ENCODE measurements around the gene RBSN.

Gene RBSN

GRCh38 chr3:15094187-15094875, 4.6 kb downstream of the RBSN start:
- no peak overlapping the region for H3K27ac ChIP-seq (ENCODE audit: low read depth, low read length)

DNA sequence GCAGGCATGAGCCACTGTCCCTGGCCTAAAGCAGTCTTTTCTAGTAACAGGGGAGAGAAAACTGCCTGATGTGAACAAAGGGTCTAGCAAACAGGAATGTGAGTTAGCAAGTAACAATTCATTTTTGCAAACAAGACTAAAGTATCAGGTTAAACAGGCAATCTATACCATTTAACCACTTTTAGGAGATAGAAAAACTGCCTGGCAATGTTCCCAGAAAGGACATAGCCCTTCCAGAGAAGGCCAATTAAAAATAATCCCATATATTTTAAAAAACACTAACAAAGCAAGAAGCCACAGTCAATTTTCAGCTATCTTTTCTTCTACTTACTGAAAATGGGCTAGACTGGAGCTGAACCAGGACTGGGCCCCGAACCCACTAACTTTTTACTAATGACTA, 6.3 kb downstream of the RBSN start:
- no peak overlapping the region for H3K4me3 ChIP-seq (ENCODE audit: low read length)
- H3K27ac ChIP-seq (ENCODE audit: low read depth, low read length), result no peak overlapping the region
- H3K4me1 ChIP-seq (ENCODE audit: control insufficient read depth, insufficient read depth, low read length), result no peaks in the 10 kb centered on the region
- peaks cover 12% of the 10 kb centered on the region for H3K36me3 ChIP-seq (ENCODE audit: control insufficient read depth, insufficient read depth, low read length)
- H3K9ac ChIP-seq (ENCODE audit: low read length), result no peak overlapping the region
- H3K27me3 ChIP-seq (ENCODE audit: control insufficient read depth, insufficient read depth, low read length), result no peaks in the 10 kb centered on the region

More at GRCh38 chr3:15094187-15094875, 4.6 kb downstream of the RBSN start:
- H3K27me3 ChIP-seq (ENCODE audit: control insufficient read depth, insufficient read depth, low read length), result no peaks in the 10 kb centered on the region
- peaks cover 4% of the 10 kb centered on the region for H3K4me1 ChIP-seq (ENCODE audit: control insufficient read depth, insufficient read depth, low read length)
- H3K9ac ChIP-seq (ENCODE audit: low read length), result no peak overlapping the region
- H3K36me3 ChIP-seq (ENCODE audit: control insufficient read depth, insufficient read depth, low read length), result peaks cover 10% of the 10 kb centered on the region
- H3K4me3 ChIP-seq (ENCODE audit: low read length), result no peak overlapping the region

DNA sequence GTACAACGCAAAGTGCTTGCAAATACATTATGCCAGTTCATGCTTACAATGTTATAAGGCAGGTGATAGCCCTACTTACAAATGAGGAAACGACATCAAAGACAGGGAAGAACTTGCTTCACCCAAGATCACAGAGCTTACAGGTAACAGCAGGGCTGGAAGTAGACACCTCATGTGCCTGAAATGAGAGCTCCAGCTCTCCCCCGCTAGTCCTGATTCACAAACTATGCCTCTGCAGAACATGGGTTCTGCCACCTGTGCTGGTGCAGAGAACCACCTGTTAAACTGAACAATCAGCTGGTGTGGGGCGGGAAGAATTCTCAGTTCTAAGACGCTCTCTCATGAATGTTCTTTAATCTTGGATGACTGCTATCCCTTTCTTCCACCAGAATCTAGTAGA, 7.4 kb downstream of the RBSN start:
- H3K36me3 ChIP-seq (ENCODE audit: control insufficient read depth, insufficient read depth, low read length), result peaks cover 15% of the 10 kb centered on the region

DNA sequence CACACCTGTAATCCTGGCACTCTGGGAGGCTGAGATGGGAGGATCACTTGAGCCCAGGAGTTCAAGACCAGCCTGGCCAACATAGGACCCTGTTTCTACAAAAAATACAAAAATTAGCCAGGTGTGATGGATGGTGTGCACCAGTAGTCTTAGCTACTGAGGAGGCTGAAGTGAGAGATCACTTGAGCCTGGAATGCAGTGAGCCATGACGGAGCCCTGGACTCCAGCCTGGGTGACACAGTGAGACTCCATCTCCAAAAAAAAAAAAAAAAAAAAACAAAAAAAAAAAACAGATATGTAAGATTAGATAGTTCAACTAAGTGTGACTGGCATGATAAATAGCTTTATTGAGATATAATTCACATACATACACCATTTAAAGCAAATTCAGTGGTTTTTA, 9.7 kb downstream of the RBSN start:
- Histone ChIP-seq H3K9ac (ENCODE audit: low read length) (no peak overlapping the region), H3K4me1 (ENCODE audit: control insufficient read depth, insufficient read depth, low read length) (no peaks in the 10 kb centered on the region), H3K4me3 (ENCODE audit: low read length) (no peak overlapping the region), H3K27ac (ENCODE audit: low read depth, low read length) (no peak overlapping the region), H3K36me3 (ENCODE audit: control insufficient read depth, insufficient read depth, low read length) (peaks cover 26% of the 10 kb centered on the region), H3K27me3 (ENCODE audit: control insufficient read depth, insufficient read depth, low read length) (no peaks in the 10 kb centered on the region)

More for the DNA sequence above, 7.4 kb downstream of the RBSN start:
- H3K4me3 ChIP-seq (ENCODE audit: low read length), result no peak overlapping the region
- H3K27ac ChIP-seq (ENCODE audit: low read depth, low read length), result no peak overlapping the region
- H3K4me1 ChIP-seq (ENCODE audit: control insufficient read depth, insufficient read depth, low read length), result no peaks in the 10 kb centered on the region
- H3K27me3 ChIP-seq (ENCODE audit: control insufficient read depth, insufficient read depth, low read length), result no peaks in the 10 kb centered on the region
- H3K9ac ChIP-seq (ENCODE audit: low read length), result no peak overlapping the region

GRCh38 chr3:15086699-15087098, 12.2 kb downstream of the RBSN start:
- Histone ChIP-seq H3K4me3 (ENCODE audit: low read length) (no peak overlapping the region), H3K9ac (ENCODE audit: low read length) (no peak overlapping the region), H3K36me3 (ENCODE audit: control insufficient read depth, insufficient read depth, low read length) (peaks cover 45% of the 10 kb centered on the region), H3K4me1 (ENCODE audit: control insufficient read depth, insufficient read depth, low read length) (no peaks in the 10 kb centered on the region), H3K27me3 (ENCODE audit: control insufficient read depth, insufficient read depth, low read length) (no peaks in the 10 kb centered on the region), H3K27ac (ENCODE audit: low read depth, low read length) (no peak overlapping the region)

- Histone ChIP-seq H3K27me3 (ENCODE audit: control insufficient read depth, insufficient read depth, low read length) (no peaks in the 10 kb centered on the region), H3K4me1 (ENCODE audit: control insufficient read depth, insufficient read depth, low read length) (no peaks in the 10 kb centered on the region), H3K9ac (ENCODE audit: low read length) (no peak overlapping the region), H3K36me3 (ENCODE audit: control insufficient read depth, insufficient read depth, low read length) (peaks cover 49% of the 10 kb centered on the region), H3K27ac (ENCODE audit: low read depth, low read length) (no peak overlapping the region), H3K4me3 (ENCODE audit: low read length) (no peak overlapping the region)
Observed at GRCh38 chr3:15086263-15086662, 12.7 kb downstream of the RBSN start.

- Histone ChIP-seq H3K27me3 (ENCODE audit: control insufficient read depth, insufficient read depth, low read length) (no peaks in the 10 kb centered on the region), H3K27ac (ENCODE audit: low read depth, low read length) (no peak overlapping the region), H3K4me3 (ENCODE audit: low read length) (no peak overlapping the region), H3K36me3 (ENCODE audit: control insufficient read depth, insufficient read depth, low read length) (peaks cover 54% of the 10 kb centered on the region), H3K4me1 (ENCODE audit: control insufficient read depth, insufficient read depth, low read length) (no peaks in the 10 kb centered on the region), H3K9ac (ENCODE audit: low read length) (no peak overlapping the region)
Observed at GRCh38 chr3:15083252-15083651, 15.7 kb downstream of the RBSN start.

DNA sequence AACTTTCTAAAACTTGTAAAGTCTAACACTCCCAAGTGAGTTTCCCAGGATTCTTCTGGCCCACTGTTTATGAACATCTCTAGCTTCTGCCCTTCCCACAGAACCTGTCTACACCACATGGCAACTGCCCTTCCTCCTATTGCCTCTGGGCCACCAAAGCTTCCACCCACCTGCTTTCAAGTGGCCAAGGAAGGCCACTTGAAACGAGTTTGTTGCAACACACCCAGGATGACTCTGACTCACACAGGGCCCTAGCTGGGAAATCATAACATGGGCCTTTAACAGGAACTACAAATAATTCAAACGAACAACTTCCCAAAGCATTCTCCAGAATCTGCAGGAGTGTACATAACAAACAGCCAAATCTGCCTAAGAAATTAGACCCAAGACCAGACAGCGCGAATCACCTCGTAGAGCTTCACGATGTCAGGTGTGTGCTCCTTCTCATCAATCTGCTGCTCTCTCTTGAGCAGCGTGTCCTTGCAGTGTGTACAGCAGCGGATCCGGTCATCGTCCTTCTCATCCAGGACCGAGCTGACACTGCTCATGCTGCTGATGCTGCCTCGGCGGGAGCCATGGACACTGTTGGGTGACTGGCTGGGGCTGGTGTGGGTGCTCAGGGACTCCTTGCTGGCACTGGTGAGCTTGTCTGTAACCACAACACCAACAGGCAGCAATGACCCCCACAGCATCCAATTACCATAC, 16.8 kb downstream of the RBSN start:
- Histone ChIP-seq H3K27ac (ENCODE audit: low read depth, low read length) (no peak overlapping the region), H3K36me3 (ENCODE audit: control insufficient read depth, insufficient read depth, low read length) (peaks cover 62% of the 10 kb centered on the region), H3K9ac (ENCODE audit: low read length) (no peak overlapping the region), H3K4me3 (ENCODE audit: low read length) (no peak overlapping the region), H3K4me1 (ENCODE audit: control insufficient read depth, insufficient read depth, low read length) (no peaks in the 10 kb centered on the region), H3K27me3 (ENCODE audit: control insufficient read depth, insufficient read depth, low read length) (no peaks in the 10 kb centered on the region)

GRCh38 chr3:15079091-15079490, 19.9 kb downstream of the RBSN start:
- H3K27me3 ChIP-seq (ENCODE audit: control insufficient read depth, insufficient read depth, low read length), result no peaks in the 10 kb centered on the region
- peaks cover 57% of the 10 kb centered on the region for H3K36me3 ChIP-seq (ENCODE audit: control insufficient read depth, insufficient read depth, low read length)
- H3K4me3 ChIP-seq (ENCODE audit: low read length), result no peak overlapping the region
- no peak overlapping the region for H3K27ac ChIP-seq (ENCODE audit: low read depth, low read length)
- H3K9ac ChIP-seq (ENCODE audit: low read length), result no peak overlapping the region
- no peaks in the 10 kb centered on the region for H3K4me1 ChIP-seq (ENCODE audit: control insufficient read depth, insufficient read depth, low read length)

GRCh38 chr3:15074500-15074899, 24.4 kb downstream of the RBSN start:
- H3K9ac ChIP-seq (ENCODE audit: low read length), result no peak overlapping the region
- no peaks in the 10 kb centered on the region for H3K27me3 ChIP-seq (ENCODE audit: control insufficient read depth, insufficient read depth, low read length)
- H3K4me1 ChIP-seq (ENCODE audit: control insufficient read depth, insufficient read depth, low read length), result no peaks in the 10 kb centered on the region
- peaks cover 31% of the 10 kb centered on the region for H3K36me3 ChIP-seq (ENCODE audit: control insufficient read depth, insufficient read depth, low read length)
- no peak overlapping the region for H3K27ac ChIP-seq (ENCODE audit: low read depth, low read length)
- no peak overlapping the region for H3K4me3 ChIP-seq (ENCODE audit: low read length)

DNA sequence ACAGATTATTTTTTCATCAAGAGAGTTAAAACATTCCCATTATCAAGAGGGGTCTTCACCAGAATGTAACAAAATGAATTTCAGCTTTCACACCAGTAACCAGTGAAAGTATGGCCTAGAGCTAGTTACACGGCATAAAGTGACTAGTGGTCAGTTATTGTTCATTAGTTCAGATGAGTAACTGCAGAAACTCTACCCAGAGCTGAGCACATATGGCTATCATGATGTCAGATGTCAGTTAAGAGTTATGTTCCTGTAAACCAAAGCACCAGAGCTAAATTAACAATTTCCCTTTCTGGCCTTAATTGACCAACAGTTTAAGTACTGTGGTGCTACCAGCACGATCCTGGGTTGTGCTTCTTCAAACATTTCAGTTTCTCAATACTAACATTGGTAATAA, 27.2 kb downstream of the RBSN start:
- Histone ChIP-seq H3K4me3 (ENCODE audit: low read length) (no peak overlapping the region), H3K4me1 (ENCODE audit: control insufficient read depth, insufficient read depth, low read length) (no peaks in the 10 kb centered on the region), H3K36me3 (ENCODE audit: control insufficient read depth, insufficient read depth, low read length) (peaks cover 14% of the 10 kb centered on the region), H3K27me3 (ENCODE audit: control insufficient read depth, insufficient read depth, low read length) (no peaks in the 10 kb centered on the region), H3K27ac (ENCODE audit: low read depth, low read length) (no peak overlapping the region), H3K9ac (ENCODE audit: low read length) (no peak overlapping the region)

DNA sequence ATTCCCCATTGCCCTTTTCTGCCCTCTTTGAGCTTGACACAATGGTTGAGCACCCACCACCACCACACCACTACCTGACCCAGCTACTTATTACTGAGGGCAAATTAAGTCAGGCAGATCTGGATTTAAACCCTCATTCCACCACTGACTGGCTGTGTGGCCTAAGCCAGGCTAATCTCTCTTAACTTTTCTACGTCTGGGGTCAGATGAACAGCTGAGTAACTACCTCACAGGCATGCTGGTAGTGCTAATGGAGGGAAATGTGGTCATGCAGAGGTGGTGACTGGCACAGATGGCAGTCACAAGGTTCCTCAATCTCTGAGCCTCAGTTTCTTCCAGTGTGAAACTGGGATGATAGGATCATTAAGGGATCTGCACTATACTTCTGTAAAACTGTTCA, 29.5 kb downstream of the RBSN start:
- H3K9ac ChIP-seq (ENCODE audit: low read length), result no peak overlapping the region
- peaks cover 11% of the 10 kb centered on the region for H3K36me3 ChIP-seq (ENCODE audit: control insufficient read depth, insufficient read depth, low read length)
- H3K27ac ChIP-seq (ENCODE audit: low read depth, low read length), result no peak overlapping the region
- no peaks in the 10 kb centered on the region for H3K27me3 ChIP-seq (ENCODE audit: control insufficient read depth, insufficient read depth, low read length)
- H3K4me3 ChIP-seq (ENCODE audit: low read length), result no peak overlapping the region
- H3K4me1 ChIP-seq (ENCODE audit: control insufficient read depth, insufficient read depth, low read length), result no peaks in the 10 kb centered on the region

GRCh38 chr3:15066467-15066866, 32.5 kb downstream of the RBSN start:
- H3K9ac ChIP-seq (ENCODE audit: low read length), result no peak overlapping the region
- H3K4me1 ChIP-seq (ENCODE audit: control insufficient read depth, insufficient read depth, low read length), result peaks cover 12% of the 10 kb centered on the region
- peaks cover 3% of the 10 kb centered on the region for H3K36me3 ChIP-seq (ENCODE audit: control insufficient read depth, insufficient read depth, low read length)
- H3K4me3 ChIP-seq (ENCODE audit: low read length), result no peak overlapping the region
- H3K27me3 ChIP-seq (ENCODE audit: control insufficient read depth, insufficient read depth, low read length), result no peaks in the 10 kb centered on the region
- no peak overlapping the region for H3K27ac ChIP-seq (ENCODE audit: low read depth, low read length)
